Right atrium auricular region (tissue), 2 donors: ENCODE measurements around the gene COL12A1. TPM values are rescaled to one million over a fixed set of nuclear protein-coding genes. Genes with fewer than 3 reads are reported as not detected.

Experiments
- DNase-seq: peaks from one replicate; pipeline ENCODE4 v3.0.0-alpha.2; 2019; ENCODE audit warnings: low spot score
- H3K27ac ChIP-seq, 2 donors: fragments of 200-600 bp; sonication (generic); 1 replicate in 1 of 2; 2 replicates in 1 of 2; pipeline ENCODE4 v1.5.1; 2016 to 2019
- H3K27me3 ChIP-seq, 2 donors: fragments of 200-600 bp; sonication (generic); one replicate each; pipeline versions ENCODE4 v1.5.1 to v1.6.0; 2017 to 2019
- H3K36me3 ChIP-seq: fragments of 200-600 bp; sonication (generic); one replicate; pipeline ENCODE4 v1.5.1; 2016
- H3K4me1 ChIP-seq, 2 donors: fragments of 200-600 bp; sonication (generic); one replicate each; pipeline versions ENCODE4 v1.5.1 to v1.6.0; 2017 to 2019
- H3K4me3 ChIP-seq, 2 donors: fragments of 200-600 bp; sonication (generic); 1 replicate in 1 of 2; 2 replicates in 1 of 2; pipeline ENCODE4 v1.5.1; 2017 to 2019; ENCODE audit warnings: mild to moderate bottlenecking in 1 of 2, moderate library complexity in 1 of 2
- H3K9me3 ChIP-seq, 2 donors: fragments of 200-600 bp; sonication (generic); one replicate each; pipeline ENCODE4 v1.5.1; 2019
- total RNA-seq, 2 donors: library from RNA; depleted of rRNA; stranded (reverse); fragments of >200 nt; gene quantifications; one replicate each; pipeline ENCODE4 v1.1.0, GENCODE V29; 2016
- TF ChIP-seq, protein P1 (sequence below), 2 donors: fragments of 200-600 bp; sonication (generic); IDR thresholded peaks; one replicate each; pipeline ENCODE4 v1.5.1; 2019; ENCODE audit warnings: antibody characterized with exemption in 2 of 2

Gene COL12A1
- total RNA-seq, 2 donors from 2014 or later = 28.6 to 29.7 TPM

DNA sequence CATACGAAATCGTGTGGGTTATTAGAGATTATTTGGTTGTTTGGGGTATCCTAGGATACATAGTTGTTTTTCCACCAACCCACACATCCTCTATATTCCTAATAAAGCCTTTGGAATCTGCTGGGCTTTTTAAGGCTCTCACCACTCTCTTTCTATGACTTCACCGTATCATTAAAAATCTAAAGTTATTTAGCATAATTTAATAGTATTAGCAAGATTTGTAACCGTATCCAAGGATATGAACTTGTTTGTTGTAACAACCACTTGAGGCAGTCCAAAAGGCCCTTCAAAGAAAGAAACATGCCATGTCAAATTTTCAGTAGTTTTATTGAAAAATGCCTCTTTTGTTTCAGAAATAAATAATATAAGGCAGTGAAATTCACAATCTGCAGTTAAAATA, 121.8 kb downstream of the COL12A1 start:
- TF ChIP-seq, protein P1, sequence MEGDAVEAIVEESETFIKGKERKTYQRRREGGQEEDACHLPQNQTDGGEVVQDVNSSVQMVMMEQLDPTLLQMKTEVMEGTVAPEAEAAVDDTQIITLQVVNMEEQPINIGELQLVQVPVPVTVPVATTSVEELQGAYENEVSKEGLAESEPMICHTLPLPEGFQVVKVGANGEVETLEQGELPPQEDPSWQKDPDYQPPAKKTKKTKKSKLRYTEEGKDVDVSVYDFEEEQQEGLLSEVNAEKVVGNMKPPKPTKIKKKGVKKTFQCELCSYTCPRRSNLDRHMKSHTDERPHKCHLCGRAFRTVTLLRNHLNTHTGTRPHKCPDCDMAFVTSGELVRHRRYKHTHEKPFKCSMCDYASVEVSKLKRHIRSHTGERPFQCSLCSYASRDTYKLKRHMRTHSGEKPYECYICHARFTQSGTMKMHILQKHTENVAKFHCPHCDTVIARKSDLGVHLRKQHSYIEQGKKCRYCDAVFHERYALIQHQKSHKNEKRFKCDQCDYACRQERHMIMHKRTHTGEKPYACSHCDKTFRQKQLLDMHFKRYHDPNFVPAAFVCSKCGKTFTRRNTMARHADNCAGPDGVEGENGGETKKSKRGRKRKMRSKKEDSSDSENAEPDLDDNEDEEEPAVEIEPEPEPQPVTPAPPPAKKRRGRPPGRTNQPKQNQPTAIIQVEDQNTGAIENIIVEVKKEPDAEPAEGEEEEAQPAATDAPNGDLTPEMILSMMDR (IDR thresholded peaks at IDR 0.05) = no peak
- H3K4me1 ChIP-seq = peaks cover 0 to 4% of the 10 kb centered on the region in 2 donors
- no peaks in the 10 kb centered on the region for H3K27me3 ChIP-seq
- no peaks in the 10 kb centered on the region for H3K9me3 ChIP-seq
- DNase-seq = no peak
- H3K36me3 ChIP-seq = peaks cover 5% of the 10 kb centered on the region
- H3K4me3 ChIP-seq = no peak overlapping the region
- H3K27ac ChIP-seq = no peak overlapping the region

DNA sequence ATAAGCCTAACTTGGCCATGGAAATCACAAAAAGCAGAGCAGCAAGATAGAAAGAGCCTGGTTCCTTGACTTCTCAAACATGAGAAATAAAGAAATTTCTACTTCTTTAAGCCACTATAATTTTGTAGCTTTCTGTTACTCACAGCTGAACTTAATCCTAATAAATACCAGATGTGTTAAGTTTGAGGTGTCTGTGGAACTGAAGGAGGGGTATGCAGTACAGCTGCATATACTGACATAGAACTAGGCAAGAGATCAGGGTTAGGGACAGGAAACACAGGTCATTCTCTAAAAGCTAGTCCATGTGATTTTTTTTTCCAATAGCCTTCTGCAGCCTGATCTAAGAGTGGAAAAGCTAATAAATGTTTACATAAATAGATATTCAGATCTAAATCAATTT, 123.9 kb downstream of the COL12A1 start:
- H3K36me3 ChIP-seq = peaks cover 5% of the 10 kb centered on the region
- no peaks in the 10 kb centered on the region for H3K27me3 ChIP-seq
- H3K27ac ChIP-seq = no peak overlapping the region
- TF ChIP-seq, protein P1 (IDR thresholded peaks at IDR 0.05) = no peak
- no peaks in the 10 kb centered on the region for H3K9me3 ChIP-seq
- peaks cover 0 to 4% of the 10 kb centered on the region in 2 donors for H3K4me1 ChIP-seq
- no peak overlapping the region for H3K4me3 ChIP-seq
- no peak for DNase-seq

DNA sequence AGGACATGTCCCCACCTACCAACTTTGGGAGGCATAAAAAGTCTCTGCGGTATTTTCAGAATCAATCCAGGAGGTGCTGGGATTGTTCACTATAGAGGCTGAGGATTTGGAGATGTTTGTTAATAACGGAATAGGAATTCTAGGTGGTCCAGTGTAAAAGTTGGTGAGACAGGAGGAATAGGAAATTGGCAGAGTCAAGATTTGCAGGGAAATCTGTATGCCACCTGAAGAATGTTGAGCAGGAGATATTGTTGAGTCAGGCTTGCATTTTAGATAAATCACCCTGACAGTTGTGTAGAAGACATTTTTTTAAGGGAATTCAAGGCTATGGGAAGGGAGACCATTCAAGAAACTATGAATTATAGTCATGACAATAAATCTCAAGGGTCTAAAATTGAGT, 124.8 kb downstream of the COL12A1 start:
- TF ChIP-seq, protein P1 (IDR thresholded peaks at IDR 0.05) = no peak
- no peak for DNase-seq
- H3K27ac ChIP-seq = no peak overlapping the region
- peaks cover 5% of the 10 kb centered on the region for H3K36me3 ChIP-seq
- no peaks in the 10 kb centered on the region for H3K9me3 ChIP-seq
- no peaks in the 10 kb centered on the region for H3K27me3 ChIP-seq
- H3K4me3 ChIP-seq = no peak overlapping the region
- H3K4me1 ChIP-seq = peaks cover 0 to 4% of the 10 kb centered on the region in 2 donors

DNA sequence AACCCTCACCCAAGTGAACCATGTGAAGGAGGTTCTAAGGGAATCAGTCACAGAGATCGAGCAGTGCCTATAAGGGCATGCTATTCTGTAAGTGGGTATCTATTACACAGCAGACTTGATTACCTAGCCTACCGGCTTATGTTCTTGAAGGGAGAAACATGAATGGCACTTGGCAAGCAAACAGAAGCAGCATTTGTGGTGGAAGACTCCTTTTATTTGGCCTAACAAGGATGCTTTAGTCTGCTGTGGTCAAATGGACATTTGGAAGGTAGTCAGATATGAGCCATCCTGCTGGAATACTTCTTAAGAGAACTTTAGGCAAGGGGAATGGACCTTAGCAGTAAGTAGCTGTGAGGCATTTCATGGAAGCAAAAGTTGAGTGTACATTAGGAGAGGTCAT, 126.3 kb downstream of the COL12A1 start:
- TF ChIP-seq, protein P1 (IDR thresholded peaks at IDR 0.05) = no peak
- DNase-seq = no peak

DNA sequence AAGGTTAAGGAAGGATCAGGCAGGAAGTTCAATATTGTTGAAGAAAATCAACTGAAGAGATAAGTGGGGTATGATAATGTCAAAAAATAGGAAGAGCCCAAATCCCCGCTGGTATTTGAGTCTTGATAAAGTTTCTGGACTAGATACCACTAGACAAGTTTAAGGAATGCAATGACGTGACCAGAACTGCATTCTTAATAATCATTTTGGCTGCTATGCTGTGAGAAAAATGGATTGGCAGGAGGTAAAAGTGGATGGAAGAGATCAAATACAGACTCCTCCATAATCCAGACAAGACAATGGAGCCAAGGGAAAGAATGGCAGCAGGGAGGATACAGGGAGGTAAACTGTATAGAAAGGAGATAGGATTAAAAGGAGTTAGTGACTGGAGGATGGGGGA, 128.2 kb downstream of the COL12A1 start:
- Histone ChIP-seq H3K9me3 (no peaks in the 10 kb centered on the region), H3K27me3 (no peaks in the 10 kb centered on the region), H3K4me1 (no peaks in the 10 kb centered on the region), H3K4me3 (no peak overlapping the region), H3K27ac (no peak overlapping the region), H3K36me3 (no peaks in the 10 kb centered on the region)
- TF ChIP-seq, protein P1 (IDR thresholded peaks at IDR 0.05) = no peak
- no peak for DNase-seq

More for the DNA sequence above, 126.3 kb downstream of the COL12A1 start:
- no peaks in the 10 kb centered on the region for H3K9me3 ChIP-seq
- peaks cover 5% of the 10 kb centered on the region for H3K36me3 ChIP-seq
- peaks cover 0 to 4% of the 10 kb centered on the region in 2 donors for H3K4me1 ChIP-seq
- no peaks in the 10 kb centered on the region for H3K27me3 ChIP-seq
- H3K4me3 ChIP-seq = no peak overlapping the region
- no peak overlapping the region for H3K27ac ChIP-seq

DNA sequence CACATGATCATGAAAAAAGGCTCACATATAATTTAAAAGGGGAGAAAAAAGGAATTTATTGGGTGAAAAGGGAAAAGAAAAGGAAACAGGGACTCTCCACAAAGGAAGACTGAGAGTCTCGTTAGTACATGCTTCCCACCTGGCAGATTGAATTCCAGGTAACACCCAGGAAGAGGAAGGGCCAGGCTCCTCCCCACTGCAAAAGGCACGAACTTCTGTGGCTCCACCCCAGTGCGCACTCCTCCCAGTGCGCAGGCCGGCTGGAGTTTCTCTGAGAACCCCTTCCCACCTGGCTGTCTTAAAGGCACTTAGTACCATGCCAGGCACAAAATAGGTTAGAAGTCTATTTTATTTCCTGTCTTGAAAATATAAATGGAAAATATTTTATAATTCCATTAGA, 129.8 kb downstream of the COL12A1 start:
- Histone ChIP-seq H3K36me3 (no peaks in the 10 kb centered on the region), H3K27me3 (no peaks in the 10 kb centered on the region), H3K4me3 (no peak overlapping the region), H3K9me3 (no peaks in the 10 kb centered on the region), H3K27ac (no peak overlapping the region), H3K4me1 (no peaks in the 10 kb centered on the region)
- no peak for DNase-seq
- TF ChIP-seq, protein P1 (IDR thresholded peaks at IDR 0.05) = no peak
